ENCODE measurements around the gene RAB34.
"Not testable (repeated sequence)": the region's sequence is repeated elsewhere in the genome, so short reads cannot be mapped to it uniquely, and the experiment has no call there.

RAB34 gene

DNA sequence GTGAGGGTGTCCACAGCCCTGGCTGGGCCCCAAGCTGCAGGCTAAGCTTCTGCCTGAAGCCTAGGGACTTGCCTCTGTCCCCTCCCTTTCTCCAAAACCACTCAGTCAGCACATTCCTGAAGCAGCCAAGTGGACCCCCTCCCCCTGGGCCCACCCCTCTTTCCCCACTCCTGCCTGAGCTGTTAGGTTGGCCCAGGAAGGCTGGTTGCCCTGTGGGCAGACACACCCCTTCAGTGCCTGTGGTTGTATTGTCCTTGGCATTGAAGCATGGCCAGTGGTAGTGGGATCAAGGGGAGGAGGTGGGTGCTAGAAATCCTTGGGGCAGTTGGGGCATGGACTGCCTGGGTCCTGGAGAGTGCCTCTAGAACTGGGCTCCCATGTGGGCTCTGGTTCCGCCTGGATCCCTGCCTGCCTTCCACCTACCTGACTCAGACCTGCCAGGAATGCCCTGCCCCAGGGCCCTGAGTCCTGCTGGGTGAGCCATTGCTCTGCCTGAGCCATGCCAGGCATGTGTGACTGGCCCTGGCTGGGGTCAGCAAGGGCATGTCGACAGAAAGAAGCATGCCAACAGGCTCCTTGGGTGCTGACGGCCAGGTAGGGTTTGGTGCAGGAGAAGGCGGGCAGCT is 28.2 kb upstream of the RAB34 start:
- no peak for DNase-seq (ENCODE audit: low read depth)

DNA sequence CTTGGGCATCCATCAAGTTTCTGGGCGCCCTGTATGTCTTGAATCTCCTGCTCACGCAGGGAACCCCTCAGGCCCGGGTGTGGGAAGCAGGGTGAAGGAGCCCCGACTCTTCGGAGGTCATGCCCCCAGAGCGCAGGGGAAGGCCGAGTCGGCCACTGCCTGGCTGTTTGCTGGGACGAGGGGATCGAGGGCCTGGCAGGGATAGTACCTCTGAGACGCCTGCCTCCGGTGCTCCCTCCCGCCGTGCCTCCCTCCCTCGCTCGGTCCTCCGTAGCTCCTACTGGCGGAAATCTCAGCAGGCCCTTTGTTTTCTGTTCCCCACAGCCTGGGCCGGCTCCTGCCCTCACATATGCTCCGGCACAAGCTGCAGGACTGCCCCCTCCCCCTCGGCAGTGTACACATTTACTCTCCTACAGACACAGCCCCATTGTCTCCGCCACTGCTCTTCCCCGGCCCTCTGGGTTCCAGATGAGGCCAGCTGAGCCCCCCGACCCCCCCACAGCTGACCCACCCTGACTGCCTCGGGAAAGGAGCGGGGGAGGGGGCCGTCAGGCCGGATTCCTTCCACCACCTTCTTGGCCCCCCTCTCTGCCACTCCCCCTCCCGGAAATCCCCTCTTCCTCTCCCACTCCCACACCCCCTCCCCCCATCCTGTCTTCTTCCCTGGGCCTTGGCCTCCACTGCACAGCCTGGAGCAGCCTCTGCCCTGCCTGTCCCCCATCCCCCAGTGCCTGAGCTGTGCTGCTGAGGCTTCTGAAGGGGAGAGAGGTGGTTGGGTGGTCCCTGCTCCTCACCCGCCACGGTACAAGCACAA is 27.5 kb upstream of the RAB34 start:
- no peak for DNase-seq (ENCODE audit: low read depth)

GRCh38 chr17:28744104-28744971 is 26.7 kb upstream of the RAB34 start:
- DNase-seq (ENCODE audit: low read depth): no peak

GRCh38 chr17:28743243-28744103 is 25.8 kb upstream of the RAB34 start, which contains the start of gene TRAF4:
Gene TRAF4 (plus strand): TSS chr17:28744011. CDS start chr17:28744113, 102 bp downstream.
- DNase-seq (ENCODE audit: low read depth): no peak

GRCh38 chr17:28741358-28742349 is 24.0 kb upstream of the RAB34 start:
- DNase-seq (ENCODE audit: low read depth): no peak

GRCh38 chr17:28740406-28741357 is 23.0 kb upstream of the RAB34 start:
- no peak for DNase-seq (ENCODE audit: low read depth)

DNA sequence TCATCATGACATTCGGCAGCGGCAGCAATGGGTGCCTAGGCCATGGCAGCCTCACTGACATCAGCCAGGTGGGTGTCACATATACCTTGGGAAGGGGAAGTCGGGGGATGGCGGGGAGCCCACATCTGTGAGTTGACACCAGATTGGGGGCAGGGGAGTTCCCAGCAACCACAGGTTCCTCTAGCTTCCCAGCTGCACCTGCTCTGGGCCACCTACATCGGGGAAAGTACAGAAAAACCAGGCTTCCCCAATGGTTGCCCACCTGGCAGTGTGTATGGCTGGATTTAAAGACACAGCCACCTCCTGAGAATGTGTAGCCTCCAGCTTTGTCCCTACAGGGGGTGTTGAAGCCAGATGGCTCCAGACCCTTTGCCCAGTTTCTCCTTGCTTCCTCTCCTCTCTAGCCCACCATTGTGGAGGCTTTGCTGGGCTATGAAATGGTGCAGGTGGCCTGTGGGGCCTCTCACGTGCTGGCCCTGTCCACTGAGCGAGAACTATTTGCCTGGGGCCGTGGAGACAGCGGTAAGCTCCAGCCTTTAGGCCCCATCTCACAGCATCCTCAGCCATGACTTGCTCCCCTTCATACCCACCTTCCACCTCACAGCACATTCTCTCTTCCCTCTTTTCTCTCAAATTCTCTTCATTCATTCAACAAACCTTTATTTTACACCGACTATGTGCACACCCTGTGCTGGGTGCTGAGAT is 21.2 kb upstream of the RAB34 start:
- DNase-seq (ENCODE audit: low read depth): no peak

- DNase-seq (ENCODE audit: low read depth): no peak
These were observed 20.4 kb upstream of the RAB34 start for GRCh38 chr17:28737770-28738679.

- no peak for DNase-seq (ENCODE audit: low read depth)
These were observed 19.6 kb upstream of the RAB34 start for GRCh38 chr17:28737316-28737715.

DNA sequence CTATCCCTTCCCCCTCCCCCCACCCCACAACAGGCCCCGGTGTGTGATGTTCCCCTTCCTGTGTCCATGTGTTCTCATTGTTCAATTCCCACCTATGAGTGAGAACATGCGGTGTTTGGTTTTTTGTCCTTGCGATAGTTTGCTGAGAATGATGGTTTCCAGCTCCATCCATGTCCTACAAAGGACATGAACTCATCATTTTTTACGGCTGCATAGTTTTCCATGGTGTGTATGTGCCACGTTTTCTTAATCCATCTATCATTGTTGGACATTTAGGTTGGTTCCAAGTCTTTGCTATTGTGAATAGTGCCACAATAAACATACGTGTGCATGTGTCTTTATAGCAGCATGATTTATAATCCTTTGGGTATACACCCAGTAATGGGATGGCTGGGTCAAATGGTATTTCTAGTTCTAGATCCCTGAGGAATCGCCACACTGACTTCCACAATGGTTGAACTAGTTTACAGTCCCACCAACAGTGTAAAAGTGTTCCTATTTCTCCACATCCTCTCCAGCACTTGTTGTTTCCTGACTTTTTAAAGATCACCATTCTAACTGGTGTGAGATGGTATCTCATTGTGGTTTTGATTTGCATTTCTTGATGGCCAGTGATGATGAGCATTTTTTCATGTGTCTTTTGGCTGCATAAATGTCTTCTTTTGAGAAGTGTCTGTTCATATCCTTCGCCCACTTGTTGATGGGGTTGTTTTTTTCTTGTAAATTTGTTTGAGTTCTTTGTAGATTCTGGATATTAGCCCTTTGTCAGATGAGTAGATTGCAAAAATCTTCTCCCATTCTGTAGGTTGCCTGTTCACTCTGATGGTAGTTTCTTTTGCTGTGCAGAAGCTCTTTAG is 18.5 kb upstream of the RAB34 start:
- DNase-seq (ENCODE audit: low read depth): not testable (repeated sequence)

GRCh38 chr17:28735242-28735722 is 17.6 kb upstream of the RAB34 start:
- no peak for DNase-seq (ENCODE audit: low read depth)

- DNase-seq (ENCODE audit: low read depth): no peak
These were observed 17.1 kb upstream of the RAB34 start for GRCh38 chr17:28734712-28735241.

DNA sequence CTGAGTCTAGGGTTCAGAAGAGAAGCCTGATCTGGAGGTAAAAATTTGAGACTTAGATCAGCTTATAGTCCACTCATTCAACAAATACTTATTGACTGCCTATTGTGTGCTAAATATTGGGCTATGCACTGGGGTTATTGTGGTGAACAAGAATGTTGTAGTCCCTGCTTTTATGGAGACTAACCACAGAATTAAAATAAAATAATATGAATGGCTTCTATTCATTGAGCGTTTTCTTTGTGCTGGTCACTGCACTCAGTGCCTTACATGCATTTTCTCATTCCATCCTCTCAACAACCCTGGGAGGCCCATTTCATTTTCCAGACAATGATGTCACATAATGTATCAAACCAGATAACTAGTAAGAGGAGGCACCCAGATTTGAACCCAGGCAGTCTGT is 15.7 kb upstream of the RAB34 start:
- DNase-seq (ENCODE audit: low read depth): no peak

- no peak for DNase-seq (ENCODE audit: low read depth)
These were observed 12.3 kb upstream of the RAB34 start for GRCh38 chr17:28729950-28730330.

GRCh38 chr17:28728364-28729200 is 10.9 kb upstream of the RAB34 start, which contains the start of gene NEK8:
Gene NEK8 (plus strand): TSS chr17:28728788. CDS start chr17:28728814, 26 bp downstream.
- peak; percentile 98 for DNase-seq (ENCODE audit: low read depth)

All from stimulated activated CD8-positive, alpha-beta memory T cell treated with anti-CD3 and anti-CD28 coated beads, Interleukin-15, amount 100 ng/mL, for 1 hour (primary cell).